IMR-90 (cell line): ENCODE measurements around the gene COL18A1.

Experiments
- BHLHE40 ChIP-seq: fragments of 150-350 bp; IDR thresholded peaks from 2 replicates; pipeline ENCODE4 v1.6.1; 2016; ENCODE audit warnings: mild to moderate bottlenecking, low read depth, low read length
- CEBPB ChIP-seq: IDR thresholded peaks from 2 replicates; pipeline ENCODE4 v1.6.1; 2012; ENCODE audit warnings: low read depth, low read length, improper control_type of control experiment
- CTCF ChIP-seq: conservative IDR thresholded peaks from 2 replicates; pipeline ENCODE4 v1.5.1; 2012; ENCODE audit warnings: mild to moderate bottlenecking, low read depth, low read length, improper control_type of control experiment
- ELK1 ChIP-seq: fragments of 150-350 bp; IDR thresholded peaks from 2 replicates; pipeline ENCODE4 v1.6.1; 2016; ENCODE audit warnings: low read depth, mild to moderate bottlenecking, low read length, moderate library complexity, borderline replicate concordance
- FOS ChIP-seq: fragments of 150-350 bp; IDR thresholded peaks from 2 replicates; pipeline ENCODE4 v1.6.1; 2016; ENCODE audit warnings: low read depth, low read length
- MAFK ChIP-seq: IDR thresholded peaks from 2 replicates; pipeline ENCODE4 v1.6.1; 2012; ENCODE audit warnings: low read depth, low read length, improper control_type of control experiment
- MXI1 ChIP-seq: IDR thresholded peaks from 2 replicates; pipeline ENCODE4 v1.6.1; 2012; ENCODE audit warnings: low read depth, mild to moderate bottlenecking, low read length, moderate library complexity, borderline replicate concordance
- POLR2A ChIP-seq: IDR thresholded peaks from 2 replicates; pipeline ENCODE4 v1.6.1; 2012; ENCODE audit warnings: mild to moderate bottlenecking, low read depth, low read length
- RAD21 ChIP-seq: IDR thresholded peaks from 2 replicates; pipeline ENCODE4 v1.6.1; 2012; ENCODE audit warnings: low read length, improper control_type of control experiment
- RCOR1 ChIP-seq: IDR thresholded peaks from 2 replicates; pipeline ENCODE4 v1.6.1; 2012; ENCODE audit warnings: mild to moderate bottlenecking, low read length, improper control_type of control experiment; ENCODE audit not compliant: insufficient replicate concordance
- RFX5 ChIP-seq: IDR thresholded peaks from 2 replicates; pipeline ENCODE4 v1.8.0; 2012; ENCODE audit warnings: low read depth, mild to moderate bottlenecking, low read length, moderate library complexity
- SMC3 ChIP-seq: fragments of 150-350 bp; IDR thresholded peaks from 2 replicates; pipeline ENCODE4 v1.6.1; 2016; ENCODE audit warnings: low read depth, mild to moderate bottlenecking, antibody characterized with exemption, low read length, moderate library complexity
- TF ChIP-seq, protein P1 (sequence below): fragments of 150-350 bp; IDR thresholded peaks from 2 replicates; pipeline ENCODE4 v1.6.1; 2017; ENCODE audit warnings: mild to moderate bottlenecking, antibody characterized with exemption, low read length, low read depth

DNA sequence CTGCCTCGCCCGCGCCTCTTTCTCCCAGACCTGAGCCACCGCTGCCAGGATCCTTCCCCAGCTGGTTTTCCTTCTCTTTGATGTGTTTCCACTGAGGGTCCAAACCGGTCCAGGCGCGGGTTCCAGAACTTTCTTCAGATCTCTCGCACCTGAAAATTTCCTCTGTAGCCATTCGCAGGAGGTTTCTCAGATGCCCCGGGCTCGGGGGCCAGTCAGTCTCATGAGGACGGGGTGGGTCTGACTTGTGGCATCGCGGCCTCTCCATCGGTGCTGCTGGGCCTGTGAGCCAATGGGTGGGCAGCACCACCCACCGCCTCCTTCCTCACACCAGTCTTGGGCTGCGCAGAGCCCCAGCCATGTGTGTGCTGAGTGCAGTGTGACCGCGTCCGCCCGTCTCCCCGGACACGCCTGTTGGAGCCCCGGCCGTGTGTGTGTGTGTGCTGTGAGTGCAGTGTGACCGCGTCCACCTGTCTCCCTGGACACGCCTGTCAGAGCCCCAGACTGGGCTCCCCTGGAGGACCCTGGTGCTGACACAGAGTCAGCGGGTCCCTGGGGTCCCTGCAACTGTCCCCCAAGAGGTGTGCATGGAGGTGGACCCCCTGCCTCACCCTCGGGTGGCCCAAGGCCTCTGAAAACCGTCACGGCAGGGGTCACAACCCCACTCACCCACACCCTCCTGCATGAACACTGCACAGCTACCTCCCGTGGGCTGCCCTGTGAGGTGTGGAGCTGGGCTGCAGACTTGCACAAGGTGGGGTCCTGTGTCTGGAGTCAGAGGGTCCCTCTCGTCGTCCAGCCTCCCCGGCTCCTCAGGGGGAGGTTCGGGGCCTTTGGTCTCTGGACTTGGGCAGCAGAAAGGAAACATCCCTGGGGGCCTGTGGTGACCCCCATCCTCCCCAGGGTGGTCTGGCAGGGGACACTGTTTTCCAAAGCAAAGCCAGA is 20.2 kb downstream of the COL18A1 start:
- TF ChIP-seq POLR2A (no peak), CTCF (no peak), CEBPB (no peak), SMC3 (no peak), RCOR1 (no peak), MAFK (no peak), FOS (no peak), RAD21 (no peak), RFX5 (no peak), BHLHE40 (no peak), MXI1 (no peak), ELK1 (no peak)
- TF ChIP-seq, protein P1, sequence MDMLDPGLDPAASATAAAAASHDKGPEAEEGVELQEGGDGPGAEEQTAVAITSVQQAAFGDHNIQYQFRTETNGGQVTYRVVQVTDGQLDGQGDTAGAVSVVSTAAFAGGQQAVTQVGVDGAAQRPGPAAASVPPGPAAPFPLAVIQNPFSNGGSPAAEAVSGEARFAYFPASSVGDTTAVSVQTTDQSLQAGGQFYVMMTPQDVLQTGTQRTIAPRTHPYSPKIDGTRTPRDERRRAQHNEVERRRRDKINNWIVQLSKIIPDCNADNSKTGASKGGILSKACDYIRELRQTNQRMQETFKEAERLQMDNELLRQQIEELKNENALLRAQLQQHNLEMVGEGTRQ, result no peak
